HAP-1 (cell line): Measurements from ENCODE around the gene DCPS.
"Not testable (repeated sequence)": the region's sequence is repeated elsewhere in the genome, so short reads cannot be mapped to it uniquely, and the experiment has no call there.

Experiments used
- DNase-seq, 2 experiments: peaks; one replicate each; pipeline ENCODE4 v3.0.0-alpha.2; 2016 to 2020; ENCODE audit warnings: low spot score in 2 of 2
- H3K27me3 ChIP-seq: fragments of 250-450 bp; sonication (Bioruptor Pico); 2 replicates; pipeline ENCODE4 v1.5.1; 2020; ENCODE audit warnings: low read depth, mild to moderate bottlenecking, moderate library complexity
- H3K36me3 ChIP-seq: fragments of 250-450 bp; sonication (Bioruptor Pico); replicated peaks from 2 replicates; pipeline ENCODE4 v1.5.1; 2020; ENCODE audit warnings: mild to moderate bottlenecking
- H3K4me1 ChIP-seq: fragments of 250-450 bp; sonication (Bioruptor Pico); 2 replicates; pipeline ENCODE4 v1.5.1; 2020; ENCODE audit warnings: mild to moderate bottlenecking
- H3K4me3 ChIP-seq: fragments of 250-450 bp; sonication (Bioruptor Pico); 2 replicates; pipeline ENCODE4 v1.5.1; 2020; ENCODE audit warnings: mild to moderate bottlenecking, moderate library complexity
- H3K9me3 ChIP-seq: fragments of 250-450 bp; sonication (Bioruptor Pico); 2 replicates; pipeline ENCODE4 v1.5.1; 2020; ENCODE audit warnings: mild to moderate bottlenecking, moderate library complexity
- in situ Hi-C: fragments of 300-500 bp; cut with MboI; formaldehyde crosslinking; loops from 3 replicates; pipeline ENCODE4 v1.14.3; 2020; ENCODE audit warnings: low sequenced_read_pairs, inconsistent platforms, mixed read lengths

DCPS gene

GRCh38 chr11:126303623-126304456 lies at the start of gene DCPS:
TSS of gene DCPS (plus strand) at chr11:126304060. CDS start at chr11:126304081, 21 bp downstream.
- H3K9me3 ChIP-seq: no peaks in the 10 kb centered on the region
- H3K36me3 ChIP-seq: peaks cover 5% of the 10 kb centered on the region
- peak within 1 kb of the TSS; percentile 71 for H3K4me3 ChIP-seq
- in situ Hi-C loops: loop anchor here (25.0 kb wide), 1 partner anchor 683 kb away; no protein-coding TSS in a partner anchor
- no peaks in the 10 kb centered on the region for H3K27me3 ChIP-seq
- peaks cover 18% of the 10 kb centered on the region for H3K4me1 ChIP-seq
- DNase-seq: peak; percentile 87 to 91

- in situ Hi-C loops: no loop called here
- Histone ChIP-seq H3K9me3 (no peaks in the 10 kb centered on the region), H3K4me1 (no peaks in the 10 kb centered on the region), H3K4me3 (no peak overlapping the region), H3K36me3 (peaks cover 20% of the 10 kb centered on the region), H3K27me3 (no peaks in the 10 kb centered on the region)
- DNase-seq: no peak
These were observed 49.0 kb upstream of the DCPS start for GRCh38 chr11:126254819-126255218.

GRCh38 chr11:126255507-126255906 lies 48.4 kb upstream of the DCPS start:
- H3K4me1 ChIP-seq, H3K9me3 ChIP-seq, in situ Hi-C loops, DNase-seq, H3K4me3 ChIP-seq, H3K27me3 ChIP-seq: not testable (repeated sequence)
- peaks cover 20% of the 10 kb centered on the region for H3K36me3 ChIP-seq

- Histone ChIP-seq H3K27me3 (no peaks in the 10 kb centered on the region), H3K36me3 (peaks cover 20% of the 10 kb centered on the region), H3K4me1 (no peaks in the 10 kb centered on the region), H3K4me3 (no peak overlapping the region), H3K9me3 (no peaks in the 10 kb centered on the region)
- no peak for DNase-seq
- in situ Hi-C loops: no loop called here
These were observed 47.6 kb upstream of the DCPS start for GRCh38 chr11:126256216-126256615.

GRCh38 chr11:126257144-126257543 lies 46.7 kb upstream of the DCPS start:
- in situ Hi-C loops: no loop called here
- H3K36me3 ChIP-seq: peaks cover 28% of the 10 kb centered on the region
- H3K27me3 ChIP-seq: no peaks in the 10 kb centered on the region
- H3K4me3 ChIP-seq: no peak overlapping the region
- no peaks in the 10 kb centered on the region for H3K9me3 ChIP-seq
- DNase-seq: no peak
- H3K4me1 ChIP-seq: no peaks in the 10 kb centered on the region

GRCh38 chr11:126257764-126258163 lies 46.1 kb upstream of the DCPS start:
- in situ Hi-C loops: no loop called here
- H3K9me3 ChIP-seq: no peaks in the 10 kb centered on the region
- no peak overlapping the region for H3K4me3 ChIP-seq
- H3K4me1 ChIP-seq: no peaks in the 10 kb centered on the region
- DNase-seq: no peak
- H3K36me3 ChIP-seq: peaks cover 34% of the 10 kb centered on the region
- H3K27me3 ChIP-seq: no peaks in the 10 kb centered on the region

- H3K27me3 ChIP-seq: no peaks in the 10 kb centered on the region
- H3K4me1 ChIP-seq: no peaks in the 10 kb centered on the region
- in situ Hi-C loops: no loop called here
- no peaks in the 10 kb centered on the region for H3K9me3 ChIP-seq
- no peak for DNase-seq
- H3K36me3 ChIP-seq: peaks cover 69% of the 10 kb centered on the region
- no peak overlapping the region for H3K4me3 ChIP-seq
These were observed 41.6 kb upstream of the DCPS start for GRCh38 chr11:126262216-126262615.

GRCh38 chr11:126263489-126263888 lies 40.4 kb upstream of the DCPS start:
- H3K36me3 ChIP-seq: peaks cover 72% of the 10 kb centered on the region
- no peak for DNase-seq
- H3K4me1 ChIP-seq: peaks cover 5% of the 10 kb centered on the region; the same call in 1 of the 2 replicates
- H3K4me3 ChIP-seq: no peak overlapping the region
- no peaks in the 10 kb centered on the region for H3K9me3 ChIP-seq
- no peaks in the 10 kb centered on the region for H3K27me3 ChIP-seq
- in situ Hi-C loops: no loop called here

- Histone ChIP-seq H3K4me1 (peaks cover 14% of the 10 kb centered on the region), H3K36me3 (peaks cover 66% of the 10 kb centered on the region), H3K27me3 (no peaks in the 10 kb centered on the region), H3K9me3 (no peaks in the 10 kb centered on the region), H3K4me3 (no peak overlapping the region)
- DNase-seq: no peak
- in situ Hi-C loops: no loop called here
These were observed 38.0 kb upstream of the DCPS start for GRCh38 chr11:126265811-126266210.

GRCh38 chr11:126267650-126268049 lies 36.2 kb upstream of the DCPS start:
- no peaks in the 10 kb centered on the region for H3K27me3 ChIP-seq
- H3K9me3 ChIP-seq: no peaks in the 10 kb centered on the region
- H3K36me3 ChIP-seq: peaks cover 53% of the 10 kb centered on the region
- peaks cover 14% of the 10 kb centered on the region for H3K4me1 ChIP-seq
- in situ Hi-C loops: no loop called here
- H3K4me3 ChIP-seq: peak overlapping the region; percentile 99
- no peak for DNase-seq

GRCh38 chr11:126268361-126268707 lies 35.5 kb upstream of the DCPS start:
- Histone ChIP-seq H3K4me1 (peaks cover 14% of the 10 kb centered on the region), H3K27me3 (no peaks in the 10 kb centered on the region), H3K9me3 (no peaks in the 10 kb centered on the region), H3K36me3 (peaks cover 53% of the 10 kb centered on the region), H3K4me3 (peak overlapping the region; percentile 99)
- DNase-seq: no peak
- in situ Hi-C loops: no loop called here

- Histone ChIP-seq H3K4me1 (peaks cover 14% of the 10 kb centered on the region), H3K27me3 (no peaks in the 10 kb centered on the region), H3K9me3 (no peaks in the 10 kb centered on the region), H3K36me3 (peaks cover 53% of the 10 kb centered on the region), H3K4me3 (peak within 1 kb of the TSS; percentile 99)
- peak; percentile 97 to 100 for DNase-seq
- in situ Hi-C loops: no loop called here
These were observed 34.9 kb upstream of the DCPS start, which contains the start of the genes FOXRED1 and SRPRA for GRCh38 chr11:126268708-126269579. TSS of gene FOXRED1 (plus strand) at chr11:126269154. CDS start at chr11:126269207, 53 bp downstream. TSS of gene SRPRA (minus strand) at chr11:126268895. CDS start at chr11:126268804, 91 bp downstream.

- H3K4me3 ChIP-seq: no peak overlapping the region
- in situ Hi-C loops: no loop called here
- peaks cover 39% of the 10 kb centered on the region for H3K36me3 ChIP-seq
- peaks cover 6% of the 10 kb centered on the region for H3K4me1 ChIP-seq
- H3K9me3 ChIP-seq: no peaks in the 10 kb centered on the region
- no peak for DNase-seq
- no peaks in the 10 kb centered on the region for H3K27me3 ChIP-seq
These were observed 26.5 kb upstream of the DCPS start for GRCh38 chr11:126277322-126277721.

- no peaks in the 10 kb centered on the region for H3K9me3 ChIP-seq
- peaks cover 9% of the 10 kb centered on the region for H3K4me1 ChIP-seq
- H3K27me3 ChIP-seq: no peaks in the 10 kb centered on the region
- no peak for DNase-seq
- H3K4me3 ChIP-seq: no peak overlapping the region
- in situ Hi-C loops: no loop called here
- H3K36me3 ChIP-seq: peaks cover 35% of the 10 kb centered on the region
These were observed 26.1 kb upstream of the DCPS start for GRCh38 chr11:126277780-126278179.
